ENCODE results near the gene CRYAA. TPM values are rescaled to one million over a fixed set of nuclear protein-coding genes. Genes with fewer than 3 reads are reported as not detected.

The CRYAA gene
- total and polyA plus RNA-seq, 5 experiments from 2014 or later = not detected

GRCh38 chr21:43195121-43196021 is 26.6 kb downstream of the CRYAA start:
- H3K4me3 Mint-ChIP-seq = no peak overlapping the region
- ATAC-seq (no peak), DNase-seq (no peak)
- H3K9me3 Mint-ChIP-seq = peaks cover 0 to 28% (median 14%) of the 10 kb centered on the region in 9 donors
- H3K36me3 Mint-ChIP-seq = peaks cover 10 to 25% (median 18%) of the 10 kb centered on the region in 3 donors
- POLR2A ChIA-PET = no interaction called here
- H3K27me3 Mint-ChIP-seq = peaks cover 0 to 10% (median 4%) of the 10 kb centered on the region in 5 donors
- no peak overlapping the region for H3K27ac Mint-ChIP-seq
- peaks cover 6 to 8% (median 7%) of the 10 kb centered on the region in 4 donors for H3K4me1 Mint-ChIP-seq

DNA sequence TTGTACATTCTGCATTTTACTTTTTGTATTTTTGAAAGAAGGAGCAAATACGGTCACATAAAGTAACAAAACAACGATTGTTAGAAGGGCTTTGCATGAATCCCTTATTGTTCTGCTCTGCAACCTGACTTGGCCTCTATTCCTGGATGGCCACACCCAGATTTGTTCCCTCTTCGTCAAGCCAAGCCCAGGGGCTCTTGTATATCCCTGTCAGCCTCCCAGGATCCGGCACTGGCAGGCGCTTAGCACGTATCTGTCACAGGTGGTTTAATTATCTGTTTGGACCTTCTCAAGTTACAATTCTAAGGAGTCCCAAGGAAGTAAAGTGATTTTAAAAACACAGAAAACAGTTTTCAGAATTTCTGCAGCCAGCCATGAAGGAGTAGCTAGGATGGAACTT is 28.0 kb downstream of the CRYAA start:
- POLR2A ChIA-PET = no interaction called here
- H3K27me3 Mint-ChIP-seq = peaks cover 0 to 8% (median 4%) of the 10 kb centered on the region in 5 donors
- peak overlapping the region in 2 of 10 donors; percentile 4 to 85 for H3K27ac Mint-ChIP-seq
- H3K4me3 Mint-ChIP-seq = no peak overlapping the region
- peaks cover 6 to 43% (median 16%) of the 10 kb centered on the region in 9 donors for H3K9me3 Mint-ChIP-seq
- peaks cover 8 to 28% (median 27%) of the 10 kb centered on the region in 3 donors for H3K36me3 Mint-ChIP-seq
- ATAC-seq (no peak), DNase-seq (no peak)
- peaks cover 3 to 8% (median 6%) of the 10 kb centered on the region in 4 donors for H3K4me1 Mint-ChIP-seq

DNA sequence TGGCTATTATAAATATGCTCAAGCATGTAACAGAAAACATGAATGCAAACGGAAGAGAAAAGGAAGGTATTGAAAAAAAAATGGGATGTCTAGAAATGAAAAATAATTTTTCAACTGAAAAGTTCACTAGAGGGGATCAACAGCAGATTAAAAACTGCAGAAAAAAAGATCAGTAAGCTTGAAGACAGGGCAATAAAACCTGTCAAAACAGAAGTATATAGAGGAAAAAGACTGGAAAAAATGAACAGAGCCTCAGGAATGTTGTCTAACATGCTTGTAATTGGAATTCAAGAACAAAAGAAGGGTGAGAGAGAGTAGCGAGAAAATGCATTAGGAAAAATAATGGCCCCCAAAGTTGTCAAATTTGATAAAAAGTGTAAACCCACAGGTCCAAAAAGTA is 29.6 kb downstream of the CRYAA start:
- POLR2A ChIA-PET = no interaction called here
- peaks cover 0 to 7% (median 5%) of the 10 kb centered on the region in 4 donors for H3K4me1 Mint-ChIP-seq
- no peak for ATAC-seq
- DNase-seq = no peak
- H3K9me3 Mint-ChIP-seq = peaks cover 9 to 55% (median 21%) of the 10 kb centered on the region in 9 donors
- no peak overlapping the region for H3K27ac Mint-ChIP-seq
- H3K36me3 Mint-ChIP-seq = peaks cover 7 to 37% (median 26%) of the 10 kb centered on the region in 3 donors
- H3K4me3 Mint-ChIP-seq = no peak overlapping the region
- H3K27me3 Mint-ChIP-seq = peaks cover 0 to 8% (median 4%) of the 10 kb centered on the region in 5 donors

DNA sequence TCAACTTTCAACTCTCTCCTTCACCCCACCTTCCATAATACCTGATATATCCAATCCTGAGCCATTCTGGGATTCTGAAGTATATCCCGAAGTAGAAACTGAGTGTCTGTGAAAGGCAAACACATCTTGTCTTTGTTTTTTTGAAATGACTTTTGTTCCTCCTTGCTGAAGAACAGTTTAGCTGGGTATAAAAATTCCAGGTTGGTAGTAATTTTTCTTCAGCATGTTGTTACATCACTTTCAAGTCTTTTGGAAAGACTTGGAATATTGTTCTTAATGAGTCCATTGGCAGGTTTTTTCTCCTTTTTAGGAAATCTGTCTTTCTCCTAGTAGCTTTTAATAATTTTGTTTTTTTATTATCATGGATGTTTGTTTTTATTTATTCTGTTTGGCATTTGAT is 32.7 kb downstream of the CRYAA start:
- Mint-ChIP-seq H3K4me3 (no peak overlapping the region), H3K9me3 (peaks cover 9 to 58% (median 26%) of the 10 kb centered on the region in 9 donors), H3K27me3 (peaks cover 0 to 7% (median 0%) of the 10 kb centered on the region in 5 donors), H3K36me3 (peaks cover 7 to 38% (median 26%) of the 10 kb centered on the region in 3 donors), H3K4me1 (peaks cover 0 to 5% (median 0%) of the 10 kb centered on the region in 4 donors), H3K27ac (no peak overlapping the region)
- DNase-seq = no peak
- ATAC-seq = no peak
- POLR2A ChIA-PET = interaction anchor here (0.6 kb wide), 1 partner anchor 417 kb away, joined by 4 read pairs; no protein-coding TSS in a partner anchor

DNA sequence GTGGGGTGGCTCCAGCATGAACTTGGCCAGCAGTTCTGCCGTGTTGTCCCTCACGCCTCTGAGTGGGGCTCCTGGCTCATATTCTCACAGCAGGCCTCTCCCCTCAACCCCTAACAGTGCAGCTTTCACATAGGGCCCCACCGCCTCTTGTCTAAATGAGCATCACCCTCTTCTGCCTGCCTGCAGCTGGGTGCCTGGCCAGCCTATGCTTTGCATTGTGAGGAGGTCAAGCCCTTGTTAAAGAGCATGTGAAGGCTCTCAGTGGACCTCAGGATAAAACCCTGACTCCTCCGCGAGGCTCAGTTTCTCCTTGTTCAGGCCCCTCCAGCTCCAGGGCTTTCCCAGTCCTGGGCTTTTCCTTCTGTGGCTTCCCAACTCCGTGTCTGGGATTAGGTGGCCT is 34.8 kb downstream of the CRYAA start:
- Mint-ChIP-seq H3K9me3 (peaks cover 6 to 42% (median 19%) of the 10 kb centered on the region in 9 donors), H3K36me3 (peaks cover 3 to 27% (median 12%) of the 10 kb centered on the region in 3 donors), H3K4me3 (no peak overlapping the region), H3K27me3 (peaks cover 0 to 6% (median 0%) of the 10 kb centered on the region in 5 donors), H3K4me1 (peaks cover 0 to 2% (median 0%) of the 10 kb centered on the region in 4 donors), H3K27ac (no peak overlapping the region)
- ATAC-seq (no peak), DNase-seq (no peak)
- POLR2A ChIA-PET = no interaction called here

DNA sequence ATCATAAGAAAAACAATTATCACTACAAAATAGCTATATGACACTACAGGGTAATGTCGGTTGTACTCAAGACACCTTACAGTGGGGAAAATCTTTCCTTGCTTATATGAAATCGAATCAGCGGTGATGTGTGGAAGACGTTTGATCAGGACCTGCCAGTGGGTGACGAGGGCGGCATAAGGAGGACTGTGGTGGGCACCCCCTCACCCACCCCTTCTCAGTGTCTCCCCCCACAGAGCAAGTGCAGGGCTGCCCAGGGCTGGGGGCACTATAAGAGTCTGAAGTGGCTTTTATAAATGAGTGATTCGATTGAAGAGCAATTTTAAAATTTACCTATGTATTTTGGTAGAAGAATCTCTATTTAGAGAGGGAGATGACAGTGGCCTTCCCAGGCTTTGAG is 35.8 kb downstream of the CRYAA start:
- DNase-seq (no peak), ATAC-seq (no peak)
- Mint-ChIP-seq H3K36me3 (peaks cover 3 to 20% (median 10%) of the 10 kb centered on the region in 3 donors), H3K27ac (no peak overlapping the region), H3K9me3 (peaks cover 0 to 34% (median 17%) of the 10 kb centered on the region in 9 donors), H3K4me3 (no peak overlapping the region), H3K27me3 (peaks cover 0 to 10% (median under 1%) of the 10 kb centered on the region in 5 donors), H3K4me1 (peaks cover 0 to 2% (median 0%) of the 10 kb centered on the region in 4 donors)
- POLR2A ChIA-PET = no interaction called here

GRCh38 chr21:43206231-43207042 is 37.6 kb downstream of the CRYAA start:
- Mint-ChIP-seq H3K4me3 (no peak overlapping the region), H3K9me3 (peaks cover 0 to 19% (median 7%) of the 10 kb centered on the region in 9 donors), H3K36me3 (peaks cover 3 to 15% (median 3%) of the 10 kb centered on the region in 3 donors), H3K27me3 (peaks cover 0 to 16% (median 4%) of the 10 kb centered on the region in 5 donors), H3K4me1 (peaks cover 0 to 2% (median 0%) of the 10 kb centered on the region in 4 donors), H3K27ac (no peak overlapping the region)
- POLR2A ChIA-PET = interaction anchor here (0.6 kb wide), 1 partner anchor 69 kb away, joined by 3 read pairs; no protein-coding TSS in a partner anchor
- no peak for DNase-seq
- no peak for ATAC-seq

DNA sequence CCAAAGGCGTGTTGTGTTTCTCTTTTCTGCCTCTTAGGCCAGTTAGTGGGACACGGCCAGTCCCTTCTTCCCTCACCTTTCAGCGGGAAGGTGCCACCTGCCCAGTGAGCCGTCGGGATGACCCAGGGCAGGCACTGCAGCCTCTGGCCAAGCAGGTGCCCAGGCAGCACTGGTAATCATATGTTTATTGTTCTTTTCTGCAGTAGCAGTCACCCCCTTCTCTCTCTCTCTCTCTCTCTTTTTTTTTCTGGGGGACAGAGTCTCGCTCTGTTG is 38.2 kb downstream of the CRYAA start:
- H3K27me3 Mint-ChIP-seq = peaks cover 0 to 16% (median 4%) of the 10 kb centered on the region in 5 donors
- no peak overlapping the region for H3K4me3 Mint-ChIP-seq
- no peak overlapping the region for H3K27ac Mint-ChIP-seq
- H3K4me1 Mint-ChIP-seq = peaks cover 0 to 2% (median 0%) of the 10 kb centered on the region in 4 donors
- peaks cover 0 to 10% (median 3%) of the 10 kb centered on the region in 3 donors for H3K36me3 Mint-ChIP-seq
- ATAC-seq (no peak), DNase-seq (no peak)
- POLR2A ChIA-PET = no interaction called here
- H3K9me3 Mint-ChIP-seq = peaks cover 0 to 14% (median 2%) of the 10 kb centered on the region in 9 donors

DNA sequence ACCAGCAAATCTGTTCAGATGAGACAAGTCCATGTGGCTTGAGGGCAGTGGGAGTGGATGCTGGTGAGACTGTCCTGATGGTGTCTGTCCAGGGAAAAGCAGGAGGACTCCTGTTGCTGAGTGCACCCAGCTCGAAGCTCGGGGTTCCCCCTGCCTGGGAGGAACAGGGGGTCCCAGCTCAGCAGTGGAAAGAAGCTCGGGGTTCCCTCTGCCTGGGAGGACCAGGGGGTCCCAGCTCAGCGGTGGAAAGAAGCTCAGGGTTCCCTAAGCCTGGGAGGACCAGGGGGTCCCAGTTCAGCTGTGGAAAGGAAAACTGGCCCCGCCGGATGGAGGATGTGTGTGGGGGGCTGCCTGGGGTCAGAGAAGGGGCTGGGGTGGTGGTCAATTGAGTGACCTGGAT is 39.1 kb downstream of the CRYAA start:
- DNase-seq = no peak
- Mint-ChIP-seq H3K27me3 (peaks cover 0 to 16% (median 4%) of the 10 kb centered on the region in 5 donors), H3K9me3 (peaks cover 0 to 11% (median 0%) of the 10 kb centered on the region in 9 donors)

DNA sequence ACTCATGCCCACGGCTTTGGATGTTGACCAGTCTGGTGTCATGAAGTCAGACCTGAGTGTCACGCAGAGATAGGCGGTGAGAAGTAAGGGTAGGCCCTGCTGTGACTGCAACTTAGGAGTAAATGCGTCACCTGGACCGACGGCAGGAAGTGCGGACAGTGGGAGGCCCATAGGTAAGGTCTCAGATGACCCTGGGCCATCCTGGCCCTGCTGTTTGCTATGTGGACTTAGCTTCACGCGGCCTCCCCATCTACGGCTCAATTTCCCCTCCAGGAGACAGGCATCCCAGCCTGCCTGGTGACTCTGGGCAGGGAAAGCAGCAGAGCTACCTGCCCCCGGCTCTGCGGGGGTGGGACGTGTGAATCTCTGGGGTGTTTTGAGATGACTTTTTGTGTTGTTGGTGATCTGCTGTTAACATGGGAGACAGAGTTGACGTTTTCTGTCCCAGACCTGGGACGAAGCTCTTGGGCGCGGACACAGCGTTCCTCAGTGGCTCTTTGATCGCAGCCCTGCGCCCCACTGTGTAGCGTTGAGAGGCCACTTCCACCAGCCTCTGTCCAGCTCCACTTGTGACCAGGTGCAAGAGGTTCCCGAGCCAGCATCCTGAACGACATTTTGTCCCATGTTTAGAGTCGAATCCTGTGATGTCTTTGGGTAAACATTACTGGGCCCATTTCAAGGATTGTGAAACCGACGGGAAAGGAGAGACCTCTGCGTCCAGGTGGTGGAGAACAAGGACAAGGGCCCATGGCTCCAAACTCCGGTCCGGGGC is 39.9 kb downstream of the CRYAA start:
- ATAC-seq (no peak), DNase-seq (no peak)
- Mint-ChIP-seq H3K4me1 (peaks cover 0 to 2% (median 0%) of the 10 kb centered on the region in 4 donors), H3K4me3 (no peak overlapping the region), H3K27ac (peak overlapping the region in 1 of 10 donors; percentile 27), H3K36me3 (no peaks in the 10 kb centered on the region), H3K27me3 (peaks cover 0 to 16% (median 4%) of the 10 kb centered on the region in 5 donors), H3K9me3 (peaks cover 0 to 8% (median 0%) of the 10 kb centered on the region in 9 donors)
- POLR2A ChIA-PET = no interaction called here

More for the DNA sequence above, 39.1 kb downstream of the CRYAA start:
- Mint-ChIP-seq H3K4me1 (peaks cover 0 to 2% (median 0%) of the 10 kb centered on the region in 4 donors), H3K36me3 (peaks cover 0 to 7% (median 3%) of the 10 kb centered on the region in 3 donors), H3K27ac (peak overlapping the region in 1 of 10 donors; percentile 51), H3K4me3 (no peak overlapping the region)
- ATAC-seq = no peak
- POLR2A ChIA-PET = no interaction called here

DNA sequence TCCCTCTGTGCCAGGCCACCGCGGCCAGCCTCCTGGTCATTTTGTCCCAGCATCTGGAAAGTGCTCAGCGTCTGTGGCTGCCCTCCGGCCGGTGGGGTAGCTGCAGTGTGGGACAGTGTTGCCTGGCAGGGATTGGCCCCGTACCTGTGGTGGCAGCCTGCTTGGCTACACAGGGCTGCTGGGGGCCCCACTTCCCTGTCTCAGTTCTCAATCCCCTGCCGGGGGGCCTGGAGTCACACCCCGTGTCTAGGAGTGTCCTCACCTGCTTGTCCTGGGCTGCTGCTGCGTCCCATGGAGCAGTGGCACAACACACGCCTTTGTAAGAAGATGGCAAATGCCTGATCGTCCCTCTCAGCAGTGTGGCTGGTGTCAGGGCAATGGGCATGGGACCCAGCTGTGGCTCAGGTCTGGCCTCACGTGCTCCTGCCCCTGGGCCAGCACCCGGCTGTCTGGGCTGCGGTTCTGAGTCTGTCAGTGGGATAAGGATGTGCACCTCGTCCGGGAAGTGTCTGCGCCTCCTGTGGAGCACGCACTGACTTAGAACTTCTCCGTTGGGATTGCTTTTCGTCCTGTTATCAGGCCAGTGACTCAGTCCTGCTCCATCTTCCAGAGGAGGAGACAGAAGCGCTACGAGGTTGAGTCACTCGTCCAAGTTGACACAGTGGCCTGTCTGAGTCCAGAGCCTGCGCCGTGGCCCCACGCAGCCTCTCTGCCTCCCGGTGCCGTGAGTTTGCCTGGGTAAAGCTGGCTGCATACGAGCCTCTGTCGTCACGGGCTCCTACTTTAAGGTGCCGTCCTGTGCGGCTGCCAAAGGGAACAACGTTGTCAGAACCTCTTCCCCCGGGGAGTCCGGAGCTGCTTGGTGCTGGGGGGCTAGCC is 41.0 kb downstream of the CRYAA start:
- Mint-ChIP-seq H3K27ac (peak overlapping the region in 1 of 10 donors; percentile 25), H3K9me3 (peaks cover 0 to 3% (median 0%) of the 10 kb centered on the region in 9 donors), H3K36me3 (no peaks in the 10 kb centered on the region), H3K4me1 (no peaks in the 10 kb centered on the region), H3K4me3 (no peak overlapping the region), H3K27me3 (peaks cover 0 to 16% (median 4%) of the 10 kb centered on the region in 5 donors)
- ATAC-seq (no peak), DNase-seq (no peak)
- POLR2A ChIA-PET = no interaction called here

All from naive thymus-derived CD8-positive, alpha-beta T cell (primary cell).